Measurements from ENCODE around the gene CD200.

Gene CD200
- 0.59 to 4.2 (median 2.8) reads per million in 4 donors for total RNA-seq

GRCh38 chr3:112333002-112333380, at the start of gene CD200:
CD200 (plus strand) TSS chr3:112333156; CDS start chr3:112333213, 57 bp downstream.
- DNase-seq, result peak; percentile 17 to 53 (median 35)

- no peak for DNase-seq
Measured at GRCh38 chr3:112289011-112289410, 43.9 kb upstream of the CD200 start.

- peak in 3 of 5 donors; percentile 15 to 69 (median 22) for DNase-seq
Measured at GRCh38 chr3:112293368-112294321, 39.3 kb upstream of the CD200 start, which contains the start of gene SLC9C1. SLC9C1 (minus strand) TSS chr3:112294216; CDS start chr3:112286791, 7,425 bp downstream.

- peak in 1 of 5 donors; percentile 25 for DNase-seq
Measured at GRCh38 chr3:112297714-112298113, 35.2 kb upstream of the CD200 start.

- peak in 1 of 5 donors; percentile 12 for DNase-seq
Measured at GRCh38 chr3:112298781-112299180, 34.2 kb upstream of the CD200 start.

GRCh38 chr3:112302150-112302830, 30.7 kb upstream of the CD200 start:
- no peak for DNase-seq

- DNase-seq, result no peak
Measured at GRCh38 chr3:112302881-112303763, 29.8 kb upstream of the CD200 start.

- DNase-seq, result peak in 1 of 5 donors; percentile 33
Measured at GRCh38 chr3:112303764-112304325, 29.1 kb upstream of the CD200 start.

- DNase-seq, result no peak
Measured at GRCh38 chr3:112304611-112305010, 28.3 kb upstream of the CD200 start.

GRCh38 chr3:112306825-112307224, 26.1 kb upstream of the CD200 start:
- no peak for DNase-seq

- DNase-seq, result no peak
Measured at GRCh38 chr3:112307557-112307956, 25.4 kb upstream of the CD200 start.

- DNase-seq, result no peak
Measured at GRCh38 chr3:112308151-112308911, 24.6 kb upstream of the CD200 start.

GRCh38 chr3:112314649-112315048, 18.3 kb upstream of the CD200 start:
- no peak for DNase-seq

- no peak for DNase-seq
Measured at GRCh38 chr3:112315791-112316190, 17.2 kb upstream of the CD200 start.

GRCh38 chr3:112319516-112320276, 13.3 kb upstream of the CD200 start:
- no peak for DNase-seq

GRCh38 chr3:112320691-112321090, 12.3 kb upstream of the CD200 start:
- no peak for DNase-seq

GRCh38 chr3:112321867-112322652, 10.9 kb upstream of the CD200 start:
- no peak for DNase-seq

GRCh38 chr3:112327371-112327951, 5.5 kb upstream of the CD200 start:
- DNase-seq, result peak in 3 of 5 donors; percentile 18 to 72 (median 31)

GRCh38 chr3:112331851-112332250, 1.1 kb upstream of the CD200 start:
- DNase-seq, result no peak
